GM23338 (cell line): ENCODE measurements around the gene FARS2. TPM values are rescaled to one million over a fixed set of nuclear protein-coding genes. Genes with fewer than 3 reads are reported as not detected.

Experiments used
- ATAC-seq: fragments of 200-7000 bp; cut with Tn5 transposase; 3 replicates; pipeline ENCODE4 v1.9.1; 2020
- DNase-seq: peaks from one replicate; pipeline ENCODE4 v3.0.0-alpha.2; 2015; ENCODE audit warnings: low spot score
- H2AFZ ChIP-seq: fragments of 200-600 bp; sonication (generic); 2 replicates; pipeline ENCODE4 v1.8.0; 2016; ENCODE audit warnings: antibody characterized with exemption, mild to moderate bottlenecking, moderate library complexity
- H3F3A ChIP-seq: fragments of 200-600 bp; sonication (generic); replicated peaks from 2 replicates; pipeline ENCODE4 v1.8.0; 2017; ENCODE audit warnings: antibody characterized with exemption, mixed run types, low read depth
- H3K27ac ChIP-seq: fragments of 200-600 bp; sonication (generic); 2 replicates; pipeline ENCODE4 v1.6.1; 2016; ENCODE audit warnings: low read depth
- H3K27me3 ChIP-seq: fragments of 200-600 bp; sonication (generic); 2 replicates; pipeline ENCODE4 v1.8.0; 2016; ENCODE audit warnings: mild to moderate bottlenecking, mixed run types, moderate library complexity; ENCODE audit not compliant: insufficient read depth
- H3K36me3 ChIP-seq: fragments of 200-600 bp; sonication (generic); 2 replicates; pipeline ENCODE4 v1.8.0; 2016; ENCODE audit warnings: mild to moderate bottlenecking; ENCODE audit not compliant: insufficient read depth
- H3K4me1 ChIP-seq: fragments of 200-600 bp; sonication (generic); 2 replicates; pipeline ENCODE4 v1.8.0; 2016; ENCODE audit warnings: mild to moderate bottlenecking, moderate library complexity; ENCODE audit not compliant: insufficient read depth
- H3K4me2 ChIP-seq: fragments of 200-600 bp; sonication (generic); 2 replicates; pipeline ENCODE4 v1.7.1; 2017; ENCODE audit warnings: mixed run types
- H3K4me3 ChIP-seq: fragments of 200-600 bp; sonication (generic); 2 replicates; pipeline ENCODE4 v1.6.1; 2016; ENCODE audit warnings: mixed run types
- H3K79me2 ChIP-seq: fragments of 200-600 bp; sonication (generic); replicated peaks from 2 replicates; pipeline ENCODE4 v1.8.0; 2017; ENCODE audit warnings: mild to moderate bottlenecking; ENCODE audit not compliant: insufficient read depth
- H3K9me2 ChIP-seq: fragments of 200-600 bp; sonication (generic); 2 replicates; pipeline ENCODE4 v1.8.0; 2017; ENCODE audit not compliant: insufficient read depth
- H4K20me1 ChIP-seq: fragments of 200-600 bp; sonication (generic); replicated peaks from 2 replicates; pipeline ENCODE4 v1.8.0; 2017; ENCODE audit warnings: mild to moderate bottlenecking; ENCODE audit not compliant: insufficient read depth
- H3K27ac Mint-ChIP-seq: 2 replicates; pipeline ENCODE4 v1.8.0; 2020; ENCODE audit warnings: inconsistent platforms, mild to moderate bottlenecking, moderate library complexity, mixed read lengths
- H3K27me3 Mint-ChIP-seq: 3 replicates; pipeline ENCODE4 v1.8.0; 2022; ENCODE audit warnings: low read depth, mild to moderate bottlenecking, moderate library complexity, mixed read lengths, inconsistent platforms; ENCODE audit not compliant: insufficient read depth, poor library complexity
- H3K36me3 Mint-ChIP-seq: 3 replicates; pipeline ENCODE4 v1.8.0; 2021; ENCODE audit warnings: low read depth, mild to moderate bottlenecking, inconsistent platforms, moderate library complexity, mixed read lengths
- H3K4me1 Mint-ChIP-seq: 3 replicates; pipeline ENCODE4 v1.8.0; 2020; ENCODE audit warnings: mild to moderate bottlenecking, inconsistent platforms, mixed read lengths
- H3K4me3 Mint-ChIP-seq: 3 replicates; pipeline ENCODE4 v1.8.0; 2021; ENCODE audit warnings: moderate library complexity, mild to moderate bottlenecking, inconsistent platforms, mixed read lengths
- H3K9me3 Mint-ChIP-seq: 3 replicates; pipeline ENCODE4 v1.8.0; 2020; ENCODE audit warnings: moderate library complexity, mild to moderate bottlenecking, inconsistent platforms, mixed read lengths
- CREB1 ChIP-seq: fragments of 250-450 bp; sonication (Bioruptor Pico); IDR thresholded peaks from 2 replicates; pipeline ENCODE4 v1.5.0; 2020; ENCODE audit warnings: low read depth, mild to moderate bottlenecking, moderate library complexity
- EZH2 ChIP-seq: fragments of 200-600 bp; sonication (generic); IDR thresholded peaks from one replicate; pipeline ENCODE4 v1.8.0; 2017; ENCODE audit warnings: antibody characterized with exemption, mild to moderate bottlenecking, low read depth; ENCODE audit not compliant: unreplicated experiment
- EZH2phosphoT487 ChIP-seq: fragments of 200-600 bp; sonication (generic); IDR thresholded peaks from one replicate; pipeline ENCODE4 v1.8.1; 2018; ENCODE audit warnings: antibody characterized with exemption; ENCODE audit not compliant: unreplicated experiment
- JUNB ChIP-seq: IDR thresholded peaks from one replicate; pipeline ENCODE4 v1.6.1; 2016; ENCODE audit warnings: antibody characterized with exemption; ENCODE audit not compliant: unreplicated experiment
- NANOG ChIP-seq: IDR thresholded peaks from 2 replicates; pipeline ENCODE4 v1.6.1; 2016; ENCODE audit warnings: antibody characterized with exemption, borderline replicate concordance
- POLR2AphosphoS5 ChIP-seq: IDR thresholded peaks from 2 replicates; pipeline ENCODE4 v1.6.1; 2016; ENCODE audit warnings: antibody characterized with exemption, low read depth
- STAT1 ChIP-seq: IDR thresholded peaks from one replicate; pipeline ENCODE4 v1.6.1; 2016; ENCODE audit warnings: antibody characterized with exemption; ENCODE audit not compliant: unreplicated experiment
- ZNF114 ChIP-seq: fragments of 250-450 bp; sonication (Bioruptor Pico); IDR thresholded peaks from 2 replicates; pipeline ENCODE4 v1.5.0; 2020; ENCODE audit warnings: mild to moderate bottlenecking, moderate library complexity
- ZNF331 ChIP-seq: fragments of 250-450 bp; sonication (Bioruptor Pico); IDR thresholded peaks from 2 replicates; pipeline ENCODE4 v1.5.0; 2020; ENCODE audit warnings: low read depth, mild to moderate bottlenecking, moderate library complexity
- polyA plus RNA-seq: library from polyadenylated mRNA; unstranded; fragments of >200 nt; fragmentation: Nextera tagmentation; extraction: Ambion mirVana; gene quantifications from 2 replicates; pipeline ENCODE4 v1.2.1, GENCODE V29; 2016
- total RNA-seq: library from RNA; depleted of rRNA; stranded (reverse); fragments of >200 nt; shearing (Covaris generic); gene quantifications from 2 replicates; pipeline ENCODE4 v1.2.3, GENCODE V29; 2014
- TF ChIP-seq, protein P1 (sequence below): IDR thresholded peaks from 2 replicates; pipeline ENCODE4 v1.6.1; 2016; ENCODE audit warnings: antibody characterized with exemption
- TF ChIP-seq, protein P2 (sequence below), 2 experiments: fragments of 200-600 bp in 1 of 2; sonication (generic) in 1 of 2; conservative IDR thresholded peaks; 2 replicates each; pipeline versions ENCODE4 v1.5.1 to v1.6.1; 2016 to 2017; ENCODE audit warnings: antibody characterized with exemption in 2 of 2, low read depth in 2 of 2, mild to moderate bottlenecking in 2 of 2, moderate library complexity in 1 of 2
- TF ChIP-seq, protein P3 (sequence below): IDR thresholded peaks from one replicate; pipeline ENCODE4 v1.6.1; 2018; ENCODE audit warnings: antibody characterized with exemption; ENCODE audit not compliant: unreplicated experiment
- TF ChIP-seq, protein P4 (sequence below): fragments of 250-450 bp; sonication (Bioruptor Pico); IDR thresholded peaks from 2 replicates; pipeline ENCODE4 v1.5.0; 2020; ENCODE audit warnings: mild to moderate bottlenecking, moderate library complexity

The FARS2 gene
- total and polyA plus RNA-seq, 2 experiments from 2014 or later: 7.6 to 19.0 TPM

DNA sequence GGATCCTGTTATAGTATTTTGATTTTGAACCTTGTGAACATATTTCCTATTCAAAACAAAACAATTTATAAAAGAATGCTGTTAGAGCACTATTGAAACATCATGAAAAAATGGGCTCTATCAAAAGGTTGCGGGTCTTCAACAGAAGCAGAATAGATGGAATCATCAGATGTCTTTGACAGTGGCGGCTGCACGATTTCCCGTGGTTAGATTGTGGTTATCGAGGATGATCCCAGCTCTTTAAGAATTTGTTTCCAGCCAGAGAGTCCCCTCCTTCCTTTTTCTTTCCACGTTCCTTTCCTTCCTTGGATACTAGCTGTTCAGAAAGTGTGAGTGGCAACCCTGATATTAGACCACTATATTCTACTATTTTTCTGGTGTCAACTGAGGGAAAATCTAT, 163.4 kb downstream of the FARS2 start:
- H3K27ac ChIP-seq: no peak overlapping the region
- H4K20me1 ChIP-seq: no peaks in the 10 kb centered on the region
- peaks cover 5% of the 10 kb centered on the region for H3K4me1 Mint-ChIP-seq
- H3F3A ChIP-seq: no peaks in the 10 kb centered on the region
- peaks cover 7% of the 10 kb centered on the region for H3K27me3 Mint-ChIP-seq
- peaks cover 9% of the 10 kb centered on the region for H3K36me3 Mint-ChIP-seq
- no peak for DNase-seq
- H3K79me2 ChIP-seq: no peaks in the 10 kb centered on the region
- no peaks in the 10 kb centered on the region for H3K4me1 ChIP-seq
- H3K27ac Mint-ChIP-seq: no peak overlapping the region
- peaks cover 2% of the 10 kb centered on the region; the same call in 2 of the 3 replicates for H3K9me3 Mint-ChIP-seq
- H3K4me2 ChIP-seq: no peak overlapping the region
- H3K36me3 ChIP-seq: no peaks in the 10 kb centered on the region
- ATAC-seq: no peak
- no peaks in the 10 kb centered on the region for H3K9me2 ChIP-seq
- TF ChIP-seq EZH2 (no peak), CREB1 (no peak), ZNF114 (CRISPR knock-in tag) (no peak), EZH2phosphoT487 (no peak), STAT1 (no peak), POLR2AphosphoS5 (no peak), ZNF331 (CRISPR knock-in tag) (no peak), NANOG (no peak), JUNB (no peak)
- TF ChIP-seq, protein P1, sequence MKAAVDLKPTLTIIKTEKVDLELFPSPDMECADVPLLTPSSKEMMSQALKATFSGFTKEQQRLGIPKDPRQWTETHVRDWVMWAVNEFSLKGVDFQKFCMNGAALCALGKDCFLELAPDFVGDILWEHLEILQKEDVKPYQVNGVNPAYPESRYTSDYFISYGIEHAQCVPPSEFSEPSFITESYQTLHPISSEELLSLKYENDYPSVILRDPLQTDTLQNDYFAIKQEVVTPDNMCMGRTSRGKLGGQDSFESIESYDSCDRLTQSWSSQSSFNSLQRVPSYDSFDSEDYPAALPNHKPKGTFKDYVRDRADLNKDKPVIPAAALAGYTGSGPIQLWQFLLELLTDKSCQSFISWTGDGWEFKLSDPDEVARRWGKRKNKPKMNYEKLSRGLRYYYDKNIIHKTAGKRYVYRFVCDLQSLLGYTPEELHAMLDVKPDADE: no peak
- TF ChIP-seq, protein P2, sequence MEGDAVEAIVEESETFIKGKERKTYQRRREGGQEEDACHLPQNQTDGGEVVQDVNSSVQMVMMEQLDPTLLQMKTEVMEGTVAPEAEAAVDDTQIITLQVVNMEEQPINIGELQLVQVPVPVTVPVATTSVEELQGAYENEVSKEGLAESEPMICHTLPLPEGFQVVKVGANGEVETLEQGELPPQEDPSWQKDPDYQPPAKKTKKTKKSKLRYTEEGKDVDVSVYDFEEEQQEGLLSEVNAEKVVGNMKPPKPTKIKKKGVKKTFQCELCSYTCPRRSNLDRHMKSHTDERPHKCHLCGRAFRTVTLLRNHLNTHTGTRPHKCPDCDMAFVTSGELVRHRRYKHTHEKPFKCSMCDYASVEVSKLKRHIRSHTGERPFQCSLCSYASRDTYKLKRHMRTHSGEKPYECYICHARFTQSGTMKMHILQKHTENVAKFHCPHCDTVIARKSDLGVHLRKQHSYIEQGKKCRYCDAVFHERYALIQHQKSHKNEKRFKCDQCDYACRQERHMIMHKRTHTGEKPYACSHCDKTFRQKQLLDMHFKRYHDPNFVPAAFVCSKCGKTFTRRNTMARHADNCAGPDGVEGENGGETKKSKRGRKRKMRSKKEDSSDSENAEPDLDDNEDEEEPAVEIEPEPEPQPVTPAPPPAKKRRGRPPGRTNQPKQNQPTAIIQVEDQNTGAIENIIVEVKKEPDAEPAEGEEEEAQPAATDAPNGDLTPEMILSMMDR (conservative IDR thresholded peaks at IDR 0.05; ENCODE audit: low read depth in 2 of 2): no peak
- TF ChIP-seq, protein P3, sequence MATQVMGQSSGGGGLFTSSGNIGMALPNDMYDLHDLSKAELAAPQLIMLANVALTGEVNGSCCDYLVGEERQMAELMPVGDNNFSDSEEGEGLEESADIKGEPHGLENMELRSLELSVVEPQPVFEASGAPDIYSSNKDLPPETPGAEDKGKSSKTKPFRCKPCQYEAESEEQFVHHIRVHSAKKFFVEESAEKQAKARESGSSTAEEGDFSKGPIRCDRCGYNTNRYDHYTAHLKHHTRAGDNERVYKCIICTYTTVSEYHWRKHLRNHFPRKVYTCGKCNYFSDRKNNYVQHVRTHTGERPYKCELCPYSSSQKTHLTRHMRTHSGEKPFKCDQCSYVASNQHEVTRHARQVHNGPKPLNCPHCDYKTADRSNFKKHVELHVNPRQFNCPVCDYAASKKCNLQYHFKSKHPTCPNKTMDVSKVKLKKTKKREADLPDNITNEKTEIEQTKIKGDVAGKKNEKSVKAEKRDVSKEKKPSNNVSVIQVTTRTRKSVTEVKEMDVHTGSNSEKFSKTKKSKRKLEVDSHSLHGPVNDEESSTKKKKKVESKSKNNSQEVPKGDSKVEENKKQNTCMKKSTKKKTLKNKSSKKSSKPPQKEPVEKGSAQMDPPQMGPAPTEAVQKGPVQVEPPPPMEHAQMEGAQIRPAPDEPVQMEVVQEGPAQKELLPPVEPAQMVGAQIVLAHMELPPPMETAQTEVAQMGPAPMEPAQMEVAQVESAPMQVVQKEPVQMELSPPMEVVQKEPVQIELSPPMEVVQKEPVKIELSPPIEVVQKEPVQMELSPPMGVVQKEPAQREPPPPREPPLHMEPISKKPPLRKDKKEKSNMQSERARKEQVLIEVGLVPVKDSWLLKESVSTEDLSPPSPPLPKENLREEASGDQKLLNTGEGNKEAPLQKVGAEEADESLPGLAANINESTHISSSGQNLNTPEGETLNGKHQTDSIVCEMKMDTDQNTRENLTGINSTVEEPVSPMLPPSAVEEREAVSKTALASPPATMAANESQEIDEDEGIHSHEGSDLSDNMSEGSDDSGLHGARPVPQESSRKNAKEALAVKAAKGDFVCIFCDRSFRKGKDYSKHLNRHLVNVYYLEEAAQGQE: no peak
- TF ChIP-seq, protein P4, sequence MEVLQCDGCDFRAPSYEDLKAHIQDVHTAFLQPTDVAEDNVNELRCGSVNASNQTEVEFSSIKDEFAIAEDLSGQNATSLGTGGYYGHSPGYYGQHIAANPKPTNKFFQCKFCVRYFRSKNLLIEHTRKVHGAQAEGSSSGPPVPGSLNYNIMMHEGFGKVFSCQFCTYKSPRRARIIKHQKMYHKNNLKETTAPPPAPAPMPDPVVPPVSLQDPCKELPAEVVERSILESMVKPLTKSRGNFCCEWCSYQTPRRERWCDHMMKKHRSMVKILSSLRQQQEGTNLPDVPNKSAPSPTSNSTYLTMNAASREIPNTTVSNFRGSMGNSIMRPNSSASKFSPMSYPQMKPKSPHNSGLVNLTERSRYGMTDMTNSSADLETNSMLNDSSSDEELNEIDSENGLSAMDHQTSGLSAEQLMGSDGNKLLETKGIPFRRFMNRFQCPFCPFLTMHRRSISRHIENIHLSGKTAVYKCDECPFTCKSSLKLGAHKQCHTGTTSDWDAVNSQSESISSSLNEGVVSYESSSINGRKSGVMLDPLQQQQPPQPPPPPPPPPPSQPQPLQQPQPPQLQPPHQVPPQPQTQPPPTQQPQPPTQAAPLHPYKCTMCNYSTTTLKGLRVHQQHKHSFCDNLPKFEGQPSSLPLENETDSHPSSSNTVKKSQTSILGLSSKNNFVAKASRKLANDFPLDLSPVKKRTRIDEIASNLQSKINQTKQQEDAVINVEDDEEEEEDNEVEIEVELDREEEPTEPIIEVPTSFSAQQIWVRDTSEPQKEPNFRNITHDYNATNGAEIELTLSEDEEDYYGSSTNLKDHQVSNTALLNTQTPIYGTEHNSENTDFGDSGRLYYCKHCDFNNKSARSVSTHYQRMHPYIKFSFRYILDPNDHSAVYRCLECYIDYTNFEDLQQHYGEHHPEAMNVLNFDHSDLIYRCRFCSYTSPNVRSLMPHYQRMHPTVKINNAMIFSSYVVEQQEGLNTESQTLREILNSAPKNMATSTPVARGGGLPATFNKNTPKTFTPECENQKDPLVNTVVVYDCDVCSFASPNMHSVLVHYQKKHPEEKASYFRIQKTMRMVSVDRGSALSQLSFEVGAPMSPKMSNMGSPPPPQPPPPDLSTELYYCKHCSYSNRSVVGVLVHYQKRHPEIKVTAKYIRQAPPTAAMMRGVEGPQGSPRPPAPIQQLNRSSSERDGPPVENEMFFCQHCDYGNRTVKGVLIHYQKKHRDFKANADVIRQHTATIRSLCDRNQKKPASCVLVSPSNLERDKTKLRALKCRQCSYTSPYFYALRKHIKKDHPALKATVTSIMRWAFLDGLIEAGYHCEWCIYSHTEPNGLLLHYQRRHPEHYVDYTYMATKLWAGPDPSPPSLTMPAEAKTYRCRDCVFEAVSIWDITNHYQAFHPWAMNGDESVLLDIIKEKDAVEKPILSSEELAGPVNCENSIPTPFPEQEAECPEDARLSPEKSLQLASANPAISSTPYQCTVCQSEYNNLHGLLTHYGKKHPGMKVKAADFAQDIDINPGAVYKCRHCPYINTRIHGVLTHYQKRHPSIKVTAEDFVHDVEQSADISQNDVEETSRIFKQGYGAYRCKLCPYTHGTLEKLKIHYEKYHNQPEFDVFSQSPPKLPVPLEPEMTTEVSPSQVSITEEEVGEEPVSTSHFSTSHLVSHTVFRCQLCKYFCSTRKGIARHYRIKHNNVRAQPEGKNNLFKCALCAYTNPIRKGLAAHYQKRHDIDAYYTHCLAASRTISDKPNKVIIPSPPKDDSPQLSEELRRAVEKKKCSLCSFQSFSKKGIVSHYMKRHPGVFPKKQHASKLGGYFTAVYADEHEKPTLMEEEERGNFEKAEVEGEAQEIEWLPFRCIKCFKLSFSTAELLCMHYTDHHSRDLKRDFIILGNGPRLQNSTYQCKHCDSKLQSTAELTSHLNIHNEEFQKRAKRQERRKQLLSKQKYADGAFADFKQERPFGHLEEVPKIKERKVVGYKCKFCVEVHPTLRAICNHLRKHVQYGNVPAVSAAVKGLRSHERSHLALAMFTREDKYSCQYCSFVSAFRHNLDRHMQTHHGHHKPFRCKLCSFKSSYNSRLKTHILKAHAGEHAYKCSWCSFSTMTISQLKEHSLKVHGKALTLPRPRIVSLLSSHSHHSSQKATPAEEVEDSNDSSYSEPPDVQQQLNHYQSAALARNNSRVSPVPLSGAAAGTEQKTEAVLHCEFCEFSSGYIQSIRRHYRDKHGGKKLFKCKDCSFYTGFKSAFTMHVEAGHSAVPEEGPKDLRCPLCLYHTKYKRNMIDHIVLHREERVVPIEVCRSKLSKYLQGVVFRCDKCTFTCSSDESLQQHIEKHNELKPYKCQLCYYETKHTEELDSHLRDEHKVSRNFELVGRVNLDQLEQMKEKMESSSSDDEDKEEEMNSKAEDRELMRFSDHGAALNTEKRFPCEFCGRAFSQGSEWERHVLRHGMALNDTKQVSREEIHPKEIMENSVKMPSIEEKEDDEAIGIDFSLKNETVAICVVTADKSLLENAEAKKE (CRISPR knock-in tag): no peak
- no peak overlapping the region for H3K4me3 ChIP-seq
- no peak overlapping the region for H2AFZ ChIP-seq
- no peaks in the 10 kb centered on the region for H3K27me3 ChIP-seq
- no peak overlapping the region for H3K4me3 Mint-ChIP-seq
